Middle frontal gyrus (tissue), 1 donor: ENCODE measurements around the gene ITGB5.

Experiments
- DNase-seq: peaks from one replicate; pipeline ENCODE4 v3.0.0-alpha.2; 2015; ENCODE audit warnings: low spot score; ENCODE audit errors: extremely low spot score

ITGB5 gene

GRCh38 chr3:124895756-124896155 lies 8.6 kb upstream of the ITGB5 start:
- DNase-seq = no peak

- DNase-seq = no peak
Measured at GRCh38 chr3:124893526-124893925, 6.4 kb upstream of the ITGB5 start.

- no peak for DNase-seq
Measured at GRCh38 chr3:124890573-124891190, 3.5 kb upstream of the ITGB5 start.

GRCh38 chr3:124888482-124889441 lies 1.6 kb upstream of the ITGB5 start:
- DNase-seq = no peak

- no peak for DNase-seq
Measured at GRCh38 chr3:124887932-124888298, 750 bp upstream of the ITGB5 start.

GRCh38 chr3:124886168-124887056 lies 753 bp downstream of the ITGB5 start:
- no peak for DNase-seq

- no peak for DNase-seq
Measured at GRCh38 chr3:124885466-124886167, 1.5 kb downstream of the ITGB5 start.

GRCh38 chr3:124884474-124885101 lies 2.6 kb downstream of the ITGB5 start:
- DNase-seq = no peak

- no peak for DNase-seq
Measured at GRCh38 chr3:124883766-124884473, 3.2 kb downstream of the ITGB5 start.

GRCh38 chr3:124882816-124883747 lies 4.1 kb downstream of the ITGB5 start:
- DNase-seq = no peak

GRCh38 chr3:124881976-124882697 lies 5.0 kb downstream of the ITGB5 start:
- DNase-seq = no peak

- no peak for DNase-seq
Measured at GRCh38 chr3:124879337-124879680, 7.9 kb downstream of the ITGB5 start.

GRCh38 chr3:124878561-124879336 lies 8.4 kb downstream of the ITGB5 start:
- no peak for DNase-seq

GRCh38 chr3:124877674-124878073 lies 9.5 kb downstream of the ITGB5 start:
- no peak for DNase-seq

GRCh38 chr3:124876401-124876878 lies 10.7 kb downstream of the ITGB5 start:
- DNase-seq = no peak

- no peak for DNase-seq
Measured at GRCh38 chr3:124873226-124873625, 13.9 kb downstream of the ITGB5 start.

- no peak for DNase-seq
Measured at GRCh38 chr3:124867511-124867910, 19.7 kb downstream of the ITGB5 start.
